Left lung (tissue), 10 donors: ENCODE measurements around the gene JARID2. TPM values are rescaled to one million over a fixed set of nuclear protein-coding genes. Genes with fewer than 3 reads are reported as not detected.
"Not testable (repeated sequence)": the region's sequence is repeated elsewhere in the genome, so short reads cannot be mapped to it uniquely, and the experiment has no call there.

Source experiments
- ATAC-seq: fragments of 200-7000 bp; cut with Tn5 transposase; one replicate; pipeline ENCODE4 v1.9.1; 2020; ENCODE audit warnings: moderate library complexity
- DNase-seq, 4 donors: peaks; one replicate each; pipeline ENCODE4 v3.0.0-alpha.2; 2013 to 2020
- H3K27ac ChIP-seq, 2 donors: fragments of 200-600 bp; sonication (generic) in 1 of 2; one replicate each; pipeline versions ENCODE4 v1.5.0 to v1.8.0; 2020 to 2021
- H3K27me3 ChIP-seq, 2 donors: fragments of 200-600 bp; sonication (generic) in 1 of 2; one replicate each; pipeline versions ENCODE4 v1.5.0 to v1.8.0; 2020 to 2021
- H3K36me3 ChIP-seq, 2 donors: fragments of 200-600 bp; sonication (generic) in 1 of 2; one replicate each; pipeline versions ENCODE4 v1.5.0 to v1.8.0; 2020 to 2021
- H3K4me1 ChIP-seq, 2 donors: fragments of 200-600 bp; one replicate each; pipeline ENCODE4 v1.8.0; 2021
- H3K4me3 ChIP-seq, 2 donors: fragments of 200-600 bp; sonication (generic) in 1 of 2; one replicate each; pipeline versions ENCODE4 v1.5.0 to v1.8.0; 2020 to 2021; ENCODE audit warnings: mild to moderate bottlenecking in 1 of 2
- H3K9me3 ChIP-seq, 2 donors: fragments of 200-600 bp; sonication (generic) in 1 of 2; one replicate each; pipeline versions ENCODE4 v1.5.0 to v1.8.0; 2020 to 2021
- CTCF ChIP-seq, 2 donors: fragments of 200-600 bp; sonication (generic) in 1 of 2; IDR thresholded peaks; one replicate each; pipeline versions ENCODE4 v1.5.0 to v1.8.0; 2021; ENCODE audit warnings: antibody characterized with exemption in 2 of 2
- intact Hi-C, 2 donors: fragments of 100-400 bp; cut with DNase I; formaldehyde crosslinking; loops; one replicate each; pipeline versions ENCODE4 v1.11.2 to v1.14.2; 2022
- polyA plus RNA-seq, 6 donors: library from polyadenylated mRNA; unstranded; fragments of 120-200 nt; gene quantifications; one replicate each; pipeline ENCODE4 v1.2.1, GENCODE V29; 2013; ENCODE audit not compliant: insufficient read length in 6 of 6
- total RNA-seq, 2 donors: library from RNA; stranded (reverse); fragmentation: NEBNext Ultra II Directional; extraction: Animal tissue kit (Norgen Biotek cat#: 25700); gene quantifications; one replicate each; pipeline ENCODE4 v1.2.1, GENCODE V29; 2021
- donor health status: DM: no; HTN: yes; CAD: no.
- donor health status: DM: no; HTN: no; CAD: no.

The JARID2 gene
- total and polyA plus RNA-seq, 8 donors: 10.2 to 19.4 (median 17.8) TPM

GRCh38 chr6:15412767-15413166 lies 166.9 kb downstream of the JARID2 start:
- no peak for ATAC-seq
- Histone ChIP-seq H3K27ac (no peak overlapping the region), H3K36me3 (no peaks in the 10 kb centered on the region), H3K4me1 (peaks cover 4 to 31% of the 10 kb centered on the region in 2 donors), H3K27me3 (no peaks in the 10 kb centered on the region), H3K9me3 (no peaks in the 10 kb centered on the region), H3K4me3 (no peak overlapping the region)
- DNase-seq: no peak
- intact Hi-C loops: no loop called here
- TF ChIP-seq CTCF (IDR thresholded peaks at IDR 0.05): no peak

- ATAC-seq: peak; percentile 65
- Histone ChIP-seq H3K27ac (no peak overlapping the region), H3K9me3 (peaks cover 0 to 2% of the 10 kb centered on the region in 2 donors), H3K27me3 (no peaks in the 10 kb centered on the region), H3K4me3 (no peak overlapping the region), H3K4me1 (peaks cover 4 to 29% of the 10 kb centered on the region in 2 donors), H3K36me3 (no peaks in the 10 kb centered on the region)
- DNase-seq: peak in 2 of 4 donors; percentile 59 to 73
- intact Hi-C loops: no loop called here
- TF ChIP-seq CTCF (IDR thresholded peaks at IDR 0.05): no peak
These were observed 167.8 kb downstream of the JARID2 start for GRCh38 chr6:15413466-15414234.

- ATAC-seq (no peak), DNase-seq (no peak)
- no peaks in the 10 kb centered on the region for H3K27me3 ChIP-seq
- H3K36me3 ChIP-seq: no peaks in the 10 kb centered on the region
- H3K4me3 ChIP-seq: no peak overlapping the region
- H3K9me3 ChIP-seq: peaks cover 0 to 6% of the 10 kb centered on the region in 2 donors
- no peak overlapping the region for H3K27ac ChIP-seq
- H3K4me1 ChIP-seq: peaks cover 4 to 26% of the 10 kb centered on the region in 2 donors
- intact Hi-C loops: no loop called here
- TF ChIP-seq CTCF (IDR thresholded peaks at IDR 0.05): no peak
These were observed 168.4 kb downstream of the JARID2 start for GRCh38 chr6:15414235-15414612.

GRCh38 chr6:15415622-15416021 lies 169.8 kb downstream of the JARID2 start:
- ATAC-seq, DNase-seq, H3K27me3 ChIP-seq, H3K27ac ChIP-seq, H3K4me3 ChIP-seq, intact Hi-C loops, H3K36me3 ChIP-seq: not testable (repeated sequence)
- H3K9me3 ChIP-seq: peaks cover 0 to 14% of the 10 kb centered on the region in 2 donors
- peaks cover 4 to 20% of the 10 kb centered on the region in 2 donors for H3K4me1 ChIP-seq

- no peak overlapping the region for H3K4me3 ChIP-seq
- DNase-seq (no peak), ATAC-seq (no peak)
- no peak for TF ChIP-seq CTCF (IDR thresholded peaks at IDR 0.05)
- H3K27me3 ChIP-seq: no peaks in the 10 kb centered on the region
- no peaks in the 10 kb centered on the region for H3K36me3 ChIP-seq
- H3K4me1 ChIP-seq: peaks cover 4 to 27% of the 10 kb centered on the region in 2 donors
- peaks cover 0 to 14% of the 10 kb centered on the region in 2 donors for H3K9me3 ChIP-seq
- intact Hi-C loops: no loop called here
- H3K27ac ChIP-seq: no peak overlapping the region
These were observed 171.2 kb downstream of the JARID2 start for GRCh38 chr6:15416932-15417509.
